Prostate gland (tissue), 2 donors: ENCODE results near the gene FBXO47.

ENCODE experiments used
- CTCF ChIP-seq, 4 experiments: fragments of 200-600 bp in 2 of 4; fragments of 450-650 bp in 2 of 4; sonication (generic) in 2 of 4; IDR thresholded peaks; 1 replicate in 3 of 4; 2 replicates in 1 of 4; pipeline ENCODE4 v1.5.1; 2016 to 2019; ENCODE audit warnings: antibody characterized with exemption in 4 of 4, mild to moderate bottlenecking in 2 of 4, moderate library complexity in 2 of 4
- POLR2A ChIP-seq: fragments of 450-650 bp; IDR thresholded peaks from one replicate; pipeline ENCODE4 v1.6.1; 2016; ENCODE audit warnings: antibody characterized with exemption, mild to moderate bottlenecking
- POLR2AphosphoS5 ChIP-seq: sonication (generic); formaldehyde crosslinking; IDR thresholded peaks from one replicate; pipeline ENCODE4 v1.6.1; 2017; ENCODE audit warnings: antibody characterized with exemption

GRCh38 chr17:39011907-39012468 lies 44.8 kb upstream of the FBXO47 start:
- no peak for TF ChIP-seq POLR2A
- no peak for TF ChIP-seq CTCF (IDR thresholded peaks at IDR 0.05)
- no peak for TF ChIP-seq POLR2AphosphoS5
